PFSK-1 (cell line): ENCODE data around the gene BEND5.

Experiments used
- FOXP2 ChIP-seq: optimal IDR thresholded peaks from 2 replicates; pipeline ENCODE3; 2011; ENCODE audit warnings: borderline replicate concordance, control low read depth, inconsistent platforms; ENCODE audit not compliant: insufficient read depth; ENCODE audit errors: extremely low read length, extremely low read depth
- POLR2AphosphoS5 ChIP-seq: IDR thresholded peaks from 2 replicates; pipeline ENCODE4 v1.6.1; 2012; ENCODE audit warnings: low read depth, mild to moderate bottlenecking, control low read depth, low read length, moderate library complexity
- REST ChIP-seq, 2 experiments: IDR thresholded peaks; 2 replicates each; pipeline versions ENCODE4 v1.6.1 to v1.8.0; 2011 to 2012; ENCODE audit warnings: low read depth in 2 of 2, low read length in 2 of 2, control low read depth in 1 of 2, inconsistent platforms in 1 of 2, mild to moderate bottlenecking in 1 of 2, moderate library complexity in 1 of 2; ENCODE audit not compliant: insufficient read depth in 1 of 2
- SIN3A ChIP-seq: IDR thresholded peaks from 2 replicates; pipeline ENCODE4 v1.6.1; 2012; ENCODE audit warnings: mild to moderate bottlenecking, low read length, moderate library complexity, borderline replicate concordance; ENCODE audit not compliant: insufficient read depth
- TAF1 ChIP-seq: IDR thresholded peaks from 2 replicates; pipeline ENCODE4 v1.6.1; 2012; ENCODE audit warnings: low read length, control low read depth, borderline replicate concordance; ENCODE audit not compliant: insufficient read depth

Gene BEND5

GRCh38 chr1:48687282-48688045 lies 89.2 kb downstream of the BEND5 start:
- TF ChIP-seq POLR2AphosphoS5 (no peak), FOXP2 (no peak), SIN3A (no peak), TAF1 (no peak), REST (IDR thresholded peaks at IDR 0.05; ENCODE audit: insufficient read depth in 1 of 2, low read depth in 2 of 2, low read length in 2 of 2) (no peak)

- TF ChIP-seq POLR2AphosphoS5, result no peak
- TF ChIP-seq FOXP2, result no peak
- TF ChIP-seq REST (IDR thresholded peaks at IDR 0.05; ENCODE audit: insufficient read depth in 1 of 2, low read depth in 2 of 2, low read length in 2 of 2), result no peak
- TF ChIP-seq TAF1, result no peak
- TF ChIP-seq SIN3A, result no peak
Observed at GRCh38 chr1:48686159-48686558, 90.5 kb downstream of the BEND5 start.

GRCh38 chr1:48684381-48684780 lies 92.3 kb downstream of the BEND5 start:
- TF ChIP-seq REST (IDR thresholded peaks at IDR 0.05; ENCODE audit: insufficient read depth in 1 of 2, low read depth in 2 of 2, low read length in 2 of 2) (no peak), TAF1 (no peak)

GRCh38 chr1:48683839-48684238 lies 92.9 kb downstream of the BEND5 start:
- no peak for TF ChIP-seq SIN3A
- no peak for TF ChIP-seq POLR2AphosphoS5
- no peak for TF ChIP-seq REST (IDR thresholded peaks at IDR 0.05; ENCODE audit: insufficient read depth in 1 of 2, low read depth in 2 of 2, low read length in 2 of 2)
- TF ChIP-seq FOXP2, result no peak
- no peak for TF ChIP-seq TAF1
